Ramos (cell line): Measurements from ENCODE around the gene IL34.

Experiments used
- in situ Hi-C: fragments of 300-500 bp; cut with MboI; formaldehyde crosslinking; loops from one replicate; pipeline ENCODE4 v1.14.3; 2022; ENCODE audit warnings: low sequenced_read_pairs; ENCODE audit not compliant: unreplicated experiment

IL34 gene

DNA sequence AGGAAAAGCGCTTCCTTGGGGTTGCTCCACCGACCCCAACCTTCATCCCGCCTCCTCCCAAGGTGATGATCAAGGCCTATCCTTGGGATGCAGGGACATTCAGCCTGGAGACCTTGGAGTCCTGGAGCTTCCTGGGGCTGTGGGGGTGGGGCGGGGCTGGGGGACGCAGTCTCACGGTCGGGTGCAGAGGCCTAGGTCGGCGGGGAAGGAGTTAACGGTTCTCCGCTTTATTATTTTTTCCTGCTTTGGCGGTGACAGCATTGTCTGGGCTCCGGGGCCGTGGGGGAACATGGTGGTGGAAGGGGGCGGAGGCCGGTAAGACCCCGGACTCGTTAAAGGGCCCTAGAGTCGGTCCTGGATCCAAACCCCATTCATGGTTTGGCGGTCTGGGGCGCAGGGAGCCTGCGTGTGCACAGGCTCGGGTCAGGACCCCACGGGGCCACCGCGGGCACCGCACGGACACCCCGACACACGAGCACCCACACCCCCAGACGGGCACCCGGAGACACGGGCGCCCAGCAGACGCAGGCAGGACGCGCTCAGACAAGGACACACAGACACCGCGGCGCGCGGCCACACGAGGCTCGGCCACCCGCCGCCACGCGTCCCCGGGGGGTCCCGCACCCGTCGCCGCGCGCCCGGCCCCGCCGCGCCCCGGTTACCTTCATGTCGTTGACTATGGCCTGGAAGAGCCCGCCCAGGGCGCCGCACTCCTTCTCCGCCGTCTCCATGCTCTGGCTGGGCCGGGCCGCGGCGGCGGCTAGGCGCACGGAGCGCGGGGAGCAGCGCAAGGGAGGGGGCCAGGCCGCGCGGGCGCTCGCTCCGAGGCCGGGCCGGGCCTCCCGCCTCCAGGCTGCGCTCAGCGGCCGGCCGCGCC lies 38.9 kb downstream of the IL34 start:
- in situ Hi-C loops = loop anchor here (5.0 kb wide), 1 partner anchor 82 kb away; no protein-coding TSS in a partner anchor

DNA sequence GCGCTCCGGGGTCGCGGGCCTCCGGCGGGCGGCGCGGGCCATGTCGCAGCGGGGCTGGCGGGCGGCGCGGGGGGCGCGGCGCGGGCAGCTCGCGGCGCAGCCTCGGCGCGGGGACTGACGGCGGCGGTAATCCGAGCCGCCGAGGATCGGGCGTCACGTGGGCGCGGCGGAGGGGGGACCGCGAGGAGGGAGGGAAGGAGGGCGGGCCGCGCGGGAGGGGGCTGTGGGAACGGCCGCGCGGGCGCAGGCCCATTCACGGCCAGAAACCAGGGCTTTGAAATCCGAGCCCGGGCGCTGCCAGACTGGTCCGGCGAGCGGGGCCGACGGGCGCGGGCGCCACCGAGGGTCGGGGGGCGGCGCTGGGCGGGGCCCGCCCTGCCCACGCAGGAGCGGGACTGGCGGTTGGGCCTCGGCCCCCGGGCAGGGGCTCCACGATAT lies 39.6 kb downstream of the IL34 start, which contains the start of gene MTSS2:
MTSS2 (minus strand) TSS at position 116 of the 438 bp plus-strand sequence. CDS start 262 bp downstream, outside the sequence.
- in situ Hi-C loops = loop anchor here (5.0 kb wide), 1 partner anchor 81 kb away; no protein-coding TSS in a partner anchor

DNA sequence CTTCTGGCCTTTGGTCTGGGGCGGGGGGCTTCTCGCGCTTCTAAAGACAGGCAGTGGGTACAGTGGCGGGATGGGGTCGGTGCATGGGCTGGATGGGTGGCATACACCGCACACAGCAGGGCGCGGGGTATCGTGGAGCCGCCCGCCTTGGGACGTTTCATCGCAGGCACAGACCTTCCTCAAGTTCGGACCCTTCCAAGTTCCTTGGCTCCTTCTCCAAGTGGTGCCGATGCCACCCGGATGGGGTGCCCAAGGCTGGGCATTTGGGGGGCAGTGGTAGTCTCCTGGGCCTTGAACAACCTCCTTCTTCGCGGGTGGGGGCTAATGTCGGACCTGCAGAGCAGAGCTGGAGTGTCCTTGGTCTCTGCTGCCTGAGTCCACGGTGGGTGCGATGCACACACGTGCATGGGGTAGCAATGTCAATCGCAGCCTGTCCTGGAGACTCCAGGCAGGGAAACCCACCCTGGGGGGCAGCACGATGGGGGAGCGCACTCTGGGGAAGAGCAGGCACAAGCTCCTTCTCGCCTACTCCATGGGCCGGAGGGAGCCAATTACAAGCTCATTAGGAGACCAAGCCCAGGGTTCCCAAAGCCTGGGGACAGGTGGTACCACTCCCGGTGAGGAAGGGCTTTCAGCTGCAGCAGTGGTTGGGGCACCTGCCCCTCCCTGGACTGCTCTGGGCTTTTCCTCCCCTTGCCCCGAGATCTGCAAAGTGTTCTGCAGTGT lies 40.2 kb downstream of the IL34 start:
- in situ Hi-C loops = loop anchor here (5.0 kb wide), 1 partner anchor 81 kb away; no protein-coding TSS in a partner anchor

DNA sequence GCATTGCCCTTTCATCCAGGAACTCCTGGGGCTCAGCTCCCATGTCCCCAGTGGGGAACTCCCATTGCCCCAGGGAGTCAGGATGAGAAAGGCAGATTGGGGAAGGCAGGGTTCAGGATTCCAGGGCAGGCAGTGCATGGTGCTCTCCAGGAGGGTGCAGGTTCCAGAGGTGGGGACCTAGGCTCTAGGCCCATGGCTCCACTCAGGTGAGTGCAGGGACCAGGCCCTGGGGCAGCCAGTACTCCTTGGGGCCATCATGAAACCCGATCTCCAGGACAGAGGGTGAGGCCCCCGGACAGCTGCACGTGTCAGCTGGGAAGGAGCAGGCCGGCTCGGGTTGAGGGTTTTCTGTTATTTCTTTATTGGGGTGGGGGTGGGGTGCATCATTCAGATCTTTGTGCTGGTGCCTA lies 40.7 kb downstream of the IL34 start:
- in situ Hi-C loops = loop anchor here (5.0 kb wide), 1 partner anchor 80 kb away; no protein-coding TSS in a partner anchor

DNA sequence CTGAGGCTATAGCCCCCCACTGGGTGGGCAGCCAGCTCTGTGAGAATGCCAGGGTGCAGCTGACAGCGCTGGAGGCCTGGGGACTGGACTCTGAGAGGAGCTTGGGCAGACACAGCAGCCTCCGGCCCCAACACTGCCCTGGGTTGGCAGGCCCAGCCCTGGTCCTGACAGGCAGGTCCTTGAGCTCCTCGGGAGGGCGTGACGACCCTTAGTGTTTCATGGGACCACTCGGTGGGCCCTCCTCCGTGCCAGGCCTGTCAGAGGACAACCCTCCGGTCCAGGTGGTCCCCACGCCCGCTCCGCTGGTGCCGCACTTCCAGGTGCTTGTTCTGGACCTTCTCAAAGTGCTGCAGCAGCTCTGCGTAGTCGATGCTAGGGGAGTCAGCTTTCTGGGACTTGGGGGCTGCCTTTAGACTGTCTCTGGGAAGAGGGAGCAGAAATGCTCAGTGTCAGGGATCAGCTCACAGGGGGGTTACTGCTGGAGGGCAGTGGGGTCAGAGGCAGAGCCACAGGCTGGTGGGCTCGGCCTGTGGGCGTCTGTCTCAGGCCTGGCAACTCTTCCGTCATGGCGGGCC lies 41.4 kb downstream of the IL34 start:
- in situ Hi-C loops = loop anchor here (5.0 kb wide), 1 partner anchor 80 kb away; no protein-coding TSS in a partner anchor

DNA sequence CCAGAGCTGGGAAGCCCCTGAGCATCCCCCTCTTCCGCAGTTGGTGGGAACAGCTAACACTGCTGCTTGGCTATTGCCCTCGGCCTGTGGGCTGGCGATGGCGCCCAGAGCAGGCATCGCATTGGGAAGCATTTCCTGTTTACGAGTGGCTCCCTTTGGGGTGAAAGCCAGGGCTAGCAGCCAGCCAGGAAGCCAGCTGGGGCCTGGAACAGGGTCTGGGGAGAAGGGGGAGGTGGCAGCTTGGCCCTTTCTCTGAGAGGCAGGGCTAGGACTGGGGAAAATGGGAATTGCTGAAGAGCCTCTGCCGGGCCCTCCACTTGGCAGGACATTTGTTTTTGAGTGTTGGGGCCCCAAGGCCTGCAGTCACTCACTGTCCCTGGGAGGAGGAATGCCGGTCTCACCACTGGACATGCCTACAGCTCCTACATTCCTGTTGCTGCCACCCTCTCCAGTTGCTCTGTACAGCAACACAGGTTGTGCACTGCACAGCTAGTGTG lies 41.9 kb downstream of the IL34 start:
- in situ Hi-C loops = loop anchor here (5.0 kb wide), 1 partner anchor 79 kb away; no protein-coding TSS in a partner anchor

DNA sequence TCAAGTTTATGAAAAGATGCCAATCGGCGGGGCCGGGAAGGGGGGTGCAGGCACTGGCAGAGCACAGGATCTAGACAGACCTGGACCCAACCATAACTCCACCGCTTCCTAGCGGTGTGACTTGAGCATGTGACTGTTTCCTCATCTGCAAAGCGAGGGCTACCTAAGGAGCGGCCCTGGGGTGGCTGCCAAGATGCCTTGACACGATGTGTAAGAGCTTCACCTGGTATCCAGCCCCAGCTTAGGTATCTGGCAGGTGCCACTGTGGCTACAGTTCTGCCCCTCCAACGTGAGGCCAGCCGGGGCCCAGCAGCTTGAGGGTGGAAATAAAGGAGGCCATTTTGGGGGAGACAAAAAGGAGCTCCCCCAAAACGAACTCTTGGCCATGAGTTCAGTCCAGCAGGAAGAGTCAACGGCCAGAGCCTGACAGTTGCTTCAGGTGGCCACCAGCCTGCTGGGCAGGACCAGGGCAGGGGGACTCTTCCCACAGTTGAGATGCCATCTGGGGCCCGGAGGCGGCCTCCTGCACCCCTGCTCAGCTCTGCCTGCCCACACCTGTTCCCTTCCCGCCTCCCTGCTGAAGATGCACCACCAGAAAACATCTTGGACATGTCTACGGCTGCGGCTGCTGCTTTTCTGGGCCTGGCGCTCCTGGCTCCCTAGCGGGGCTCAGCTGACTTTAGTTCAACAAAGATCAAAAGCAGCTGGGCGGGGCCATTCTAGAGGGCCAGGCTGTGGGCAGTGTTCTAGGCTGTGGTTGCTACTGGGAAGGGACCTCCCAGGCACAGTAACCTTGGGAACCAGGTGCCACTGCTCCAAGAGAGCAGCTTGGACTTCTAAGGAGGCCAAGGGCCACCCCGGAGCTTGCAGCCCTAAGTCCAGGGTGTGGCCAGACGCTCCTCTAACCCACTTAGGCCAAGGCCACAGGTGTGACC lies 42.9 kb downstream of the IL34 start:
- in situ Hi-C loops = loop anchor here (5.0 kb wide), 1 partner anchor 78 kb away; no protein-coding TSS in a partner anchor

DNA sequence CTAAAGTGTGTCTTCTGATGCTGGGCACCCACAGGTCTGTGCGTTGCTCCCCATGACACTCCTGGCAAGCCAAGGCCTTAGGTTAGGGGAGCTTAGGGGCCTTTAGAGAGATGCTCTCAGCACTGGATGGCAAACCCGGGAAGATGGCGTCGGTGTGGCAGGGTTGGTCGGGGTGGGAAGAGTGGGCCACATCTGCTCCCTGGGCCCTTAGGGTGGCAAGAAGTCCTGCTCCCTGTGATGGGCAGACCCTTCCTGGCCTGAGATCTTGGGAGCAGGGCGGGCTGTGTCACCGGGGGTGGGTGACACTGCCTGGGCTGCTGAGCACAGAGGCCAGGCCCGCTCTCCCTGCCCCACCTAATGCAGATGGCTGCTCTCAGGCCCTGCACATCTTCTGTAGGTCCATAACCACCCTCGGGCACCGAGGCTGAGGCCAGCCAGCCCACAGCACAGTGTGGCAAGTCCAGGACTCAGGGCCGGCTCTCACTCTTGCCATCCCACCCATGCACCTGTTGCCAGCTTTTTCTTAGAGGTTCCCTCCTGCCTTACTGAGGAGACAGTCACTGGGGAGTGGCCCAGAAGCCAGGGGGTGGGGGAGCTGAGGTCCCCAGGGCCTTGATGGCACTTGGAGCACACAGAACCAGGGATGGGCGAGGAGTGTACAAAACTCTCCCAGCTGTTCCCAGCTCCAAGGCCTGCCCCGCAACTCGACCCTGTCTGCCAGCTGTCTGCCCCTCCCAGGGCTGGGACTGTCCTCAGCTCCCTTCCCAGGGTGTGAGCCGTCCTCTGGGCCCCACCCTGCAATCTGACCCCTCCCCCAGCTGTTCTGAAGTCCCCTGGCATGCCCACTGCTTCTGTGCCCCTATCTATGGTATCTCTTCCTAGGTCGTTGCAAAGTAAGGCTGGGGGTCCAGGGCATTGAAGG lies 43.9 kb downstream of the IL34 start:
- in situ Hi-C loops = loop anchor here (5.0 kb wide), 1 partner anchor 77 kb away; no protein-coding TSS in a partner anchor

DNA sequence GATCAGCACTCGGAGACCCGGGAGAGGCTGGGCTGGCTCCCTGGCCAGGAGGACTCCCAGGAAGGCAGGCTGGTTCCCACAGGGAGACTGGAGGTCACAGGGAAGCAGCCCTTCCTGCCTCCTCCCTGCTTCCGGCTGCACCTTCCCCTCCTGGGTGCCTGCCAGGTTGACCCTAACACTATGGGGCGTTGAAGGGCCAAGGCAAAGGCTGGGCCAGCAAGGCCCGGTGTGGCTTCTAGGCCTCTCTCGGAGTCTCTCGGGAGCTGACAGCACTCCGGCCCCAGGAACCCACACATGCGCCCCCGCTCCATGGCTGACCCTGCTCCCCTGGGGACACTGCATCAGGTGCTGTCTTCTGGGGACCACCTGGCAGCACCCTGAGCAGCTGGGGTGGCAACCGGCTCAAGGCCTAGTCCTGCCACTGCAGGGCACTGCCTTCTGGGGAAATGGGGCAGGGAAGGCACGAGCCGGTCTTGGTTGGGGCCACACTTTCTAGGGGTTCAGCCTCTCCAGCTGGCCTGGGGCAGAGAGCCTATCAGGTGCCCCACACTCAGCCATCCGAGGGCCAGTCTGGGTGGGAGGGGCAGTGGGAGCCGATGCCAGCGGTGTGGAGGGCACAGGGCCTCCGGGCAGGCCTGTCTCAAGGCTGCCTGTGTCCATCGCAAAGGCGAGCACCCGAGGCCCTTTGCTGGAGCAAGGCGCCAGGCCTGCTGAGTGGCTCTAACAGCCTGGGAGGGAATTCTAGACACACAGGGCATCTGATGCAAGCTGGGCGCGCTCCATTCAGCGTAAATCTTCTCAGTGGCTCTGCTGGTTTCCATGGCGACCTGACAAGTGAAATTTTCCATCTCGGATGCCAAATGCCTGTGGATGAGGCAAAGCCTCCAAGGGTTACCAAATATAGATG lies 45.1 kb downstream of the IL34 start:
- in situ Hi-C loops = no loop called here

DNA sequence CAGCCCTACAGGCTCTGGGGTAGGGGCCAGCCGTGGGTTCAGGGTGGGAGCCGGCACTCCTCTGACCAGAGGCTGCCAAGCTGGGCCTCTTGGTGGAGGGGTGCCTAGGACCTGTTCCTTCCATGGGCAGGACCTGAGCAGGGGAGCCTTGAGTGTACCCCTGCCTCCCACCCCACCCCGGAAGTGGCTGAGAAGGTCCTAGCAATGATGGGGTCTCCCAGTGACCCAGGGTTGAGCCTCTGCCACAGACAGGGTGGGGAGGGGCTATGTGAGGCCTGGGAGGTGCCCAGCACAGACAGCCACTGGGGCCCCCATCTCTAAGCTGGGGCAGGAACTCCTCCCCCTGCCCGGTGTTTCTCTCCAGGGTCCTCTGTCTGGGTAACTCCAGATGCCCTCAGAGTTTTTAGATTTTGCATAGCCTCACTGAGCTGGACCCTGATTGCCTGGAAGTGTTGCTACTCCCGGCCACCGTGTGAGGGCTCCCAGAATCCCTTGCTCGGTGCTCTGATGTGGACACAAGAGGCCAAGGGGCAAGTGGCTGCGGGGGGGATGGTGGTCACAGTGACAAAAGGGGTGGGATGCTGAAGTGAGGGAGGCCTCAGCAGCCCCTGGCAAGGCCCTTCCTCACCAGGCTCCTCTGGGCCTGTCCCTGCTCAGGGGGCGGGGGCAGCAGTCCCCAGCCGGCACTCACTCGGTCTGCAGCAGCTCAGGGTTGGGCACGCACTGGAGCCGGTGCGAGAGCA lies 45.9 kb downstream of the IL34 start:
- in situ Hi-C loops = no loop called here

DNA sequence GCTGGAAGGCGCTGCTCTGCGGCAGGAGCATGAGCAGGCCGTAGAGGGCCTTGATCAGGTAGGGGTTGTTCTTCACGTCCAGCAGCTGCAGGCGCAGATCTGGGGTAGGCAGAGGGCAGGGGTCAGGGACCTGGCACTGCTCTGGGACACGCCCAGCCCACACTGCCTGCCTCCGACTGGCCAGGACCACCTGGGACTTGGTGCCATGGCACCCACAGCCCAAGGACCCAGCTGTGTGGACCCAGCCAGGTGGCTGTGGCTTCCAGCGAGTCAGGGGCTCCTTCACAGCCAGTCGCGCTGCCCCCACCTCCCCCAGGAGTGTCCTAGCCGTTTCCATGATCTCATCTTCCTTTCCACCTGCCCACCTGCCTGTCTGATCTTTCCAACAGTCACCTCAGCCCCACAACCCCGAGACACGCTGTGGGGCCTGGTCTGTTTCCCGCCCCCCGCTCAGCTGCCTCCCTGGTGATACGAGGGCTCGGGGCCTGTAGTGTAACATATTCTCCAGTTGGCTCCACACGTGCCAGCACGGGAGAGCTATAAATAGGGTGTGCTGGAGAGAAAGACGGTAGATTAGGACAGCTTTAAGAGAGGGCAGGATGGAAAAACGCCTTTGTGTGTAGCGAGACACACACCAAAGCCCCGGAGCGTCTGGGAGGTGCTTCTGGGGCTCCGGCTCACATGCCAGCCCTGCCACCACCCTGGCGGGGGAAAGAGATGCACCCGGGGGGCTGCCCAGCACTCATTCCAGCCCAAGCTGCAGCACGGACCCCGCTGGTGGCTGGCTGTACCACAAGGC lies 46.7 kb downstream of the IL34 start:
- in situ Hi-C loops = no loop called here

DNA sequence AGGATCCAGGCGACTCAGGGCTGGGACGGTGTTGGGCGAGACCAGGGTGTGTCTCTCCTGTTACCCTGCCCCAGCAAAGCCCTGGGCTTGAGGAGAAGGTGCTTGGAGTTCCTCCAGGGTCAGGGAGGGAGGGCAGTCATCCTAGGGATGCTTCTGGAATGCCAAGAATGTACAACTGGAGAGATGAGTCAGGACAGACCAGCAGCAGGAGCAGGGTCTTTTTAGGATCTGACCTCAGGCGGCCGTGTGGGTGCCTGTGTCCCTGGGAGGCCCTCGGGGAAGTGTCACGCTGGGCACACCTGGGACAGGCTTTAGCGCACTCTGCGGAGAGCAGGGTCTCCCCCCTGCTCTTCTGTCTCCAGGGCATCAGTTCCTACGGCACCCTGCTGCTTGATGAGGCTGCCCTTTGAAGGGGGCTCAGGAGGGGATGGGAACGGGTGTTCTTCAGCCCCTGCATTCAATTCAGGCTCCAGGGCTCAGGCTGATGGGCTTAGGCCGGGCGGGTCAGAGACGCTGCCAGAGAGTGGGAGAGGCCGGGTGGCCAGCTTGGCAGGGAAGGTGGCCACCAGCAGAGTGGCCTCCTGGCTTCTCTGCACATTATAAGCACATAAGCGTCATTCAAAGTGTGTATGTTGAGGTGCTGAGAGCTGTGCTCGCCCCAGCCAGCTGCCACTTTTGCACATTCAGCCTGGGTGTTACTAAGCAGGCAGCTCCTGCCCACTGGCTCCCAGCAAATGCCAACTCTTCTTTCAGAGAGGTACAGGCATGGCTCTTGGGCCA lies 47.9 kb downstream of the IL34 start:
- in situ Hi-C loops = no loop called here

DNA sequence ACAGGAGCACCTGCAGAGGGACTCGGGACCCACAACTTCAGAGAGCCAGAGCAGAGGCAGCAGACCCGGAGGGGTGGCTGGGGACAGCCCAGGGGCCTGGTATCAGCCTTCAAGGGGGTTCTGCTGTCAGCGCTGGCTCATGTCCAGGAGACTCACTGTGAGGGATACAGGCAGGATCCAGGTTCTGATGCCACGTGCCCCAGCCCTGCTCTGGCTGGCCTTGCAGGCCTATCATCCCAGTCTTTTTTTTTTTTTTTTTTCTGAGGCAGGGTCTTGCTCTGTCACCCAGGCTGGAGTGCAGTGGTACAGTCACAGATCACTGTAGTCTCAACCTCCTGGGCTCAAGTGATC lies 48.5 kb downstream of the IL34 start:
- in situ Hi-C loops = no loop called here

DNA sequence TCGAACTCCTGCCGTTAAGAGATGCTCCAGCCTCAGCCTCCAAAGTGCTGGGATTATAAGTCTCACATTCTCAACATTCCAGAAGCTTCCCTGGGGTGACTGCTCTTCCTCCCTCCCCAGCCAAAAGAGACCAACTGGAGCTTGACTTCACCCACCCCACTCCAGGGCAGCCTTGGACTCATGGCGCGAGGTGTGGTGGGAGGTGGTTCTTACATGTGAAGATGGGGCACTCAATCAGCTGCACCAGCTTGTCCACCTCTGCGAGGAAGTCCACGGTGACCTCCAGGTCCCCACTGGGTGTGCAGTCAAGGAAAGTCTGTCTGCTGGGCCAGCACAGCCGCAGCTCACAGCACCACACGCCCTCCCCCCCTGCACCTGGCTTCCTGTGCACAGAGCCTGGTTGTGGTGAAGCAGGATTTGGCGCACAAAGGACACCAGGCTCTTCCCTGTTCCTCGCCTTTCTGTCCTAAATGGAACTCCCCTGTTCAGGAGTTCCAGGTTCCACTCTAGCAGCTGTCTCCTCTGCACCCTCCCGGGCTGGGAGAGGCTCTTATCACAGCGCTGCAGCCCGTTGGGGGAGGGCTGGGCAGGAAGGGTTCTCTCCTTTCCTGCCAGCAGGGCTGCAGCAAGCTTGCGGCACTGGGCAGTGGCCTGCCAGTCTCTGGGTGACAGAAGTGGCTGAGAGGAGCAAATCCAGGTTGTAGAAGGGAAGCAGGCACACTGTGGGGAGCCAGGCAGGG lies 49.1 kb downstream of the IL34 start:
- in situ Hi-C loops = no loop called here
